ENCODE measurements around the gene KLHDC4.
"Not testable (repeated sequence)": the region's sequence is repeated elsewhere in the genome, so short reads cannot be mapped to it uniquely, and the experiment has no call there.

Gene KLHDC4

GRCh38 chr16:87787451-87788091 is 21.8 kb upstream of the KLHDC4 start:
- DNase-seq: not testable (repeated sequence)

DNA sequence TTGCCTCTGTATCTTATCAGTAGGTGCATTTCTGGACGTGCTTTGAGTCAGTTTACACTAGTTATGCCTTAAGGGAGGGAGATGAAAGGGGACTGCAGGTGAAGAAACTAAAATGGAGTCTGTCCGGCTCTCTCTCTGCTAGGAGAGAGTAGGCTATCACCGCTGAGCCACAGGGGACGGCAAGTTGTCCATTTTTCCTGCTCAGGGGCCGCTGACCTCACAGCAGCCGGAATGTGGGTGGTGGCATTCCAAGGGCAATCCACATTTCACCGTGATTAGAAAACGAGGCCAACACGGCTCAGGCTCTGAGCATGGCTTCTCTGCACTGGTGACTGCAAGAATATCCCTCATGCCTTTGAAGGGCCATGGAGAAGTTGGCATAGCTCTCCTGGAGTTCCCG is 19.0 kb upstream of the KLHDC4 start:
- peak; percentile 18 for DNase-seq

DNA sequence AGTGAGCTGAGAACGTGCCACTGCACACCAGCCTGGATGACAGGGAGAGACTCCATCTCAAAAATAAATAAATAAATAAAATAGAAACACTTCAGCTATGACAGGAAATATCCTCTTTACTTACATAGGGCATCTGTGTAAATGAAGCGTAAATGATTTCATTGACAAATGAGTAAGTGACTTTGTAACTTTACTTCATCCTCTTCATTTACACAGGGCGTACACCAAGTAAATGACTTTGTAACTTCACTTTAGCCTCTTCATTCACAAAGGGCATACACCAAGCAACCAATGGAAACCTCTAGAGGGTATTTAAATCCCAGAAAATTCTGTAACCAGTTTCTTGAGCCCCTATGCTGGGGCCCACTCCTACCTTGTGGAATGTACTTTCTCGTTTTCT is 16.2 kb upstream of the KLHDC4 start:
- DNase-seq: no peak

- no peak for DNase-seq
Observed at GRCh38 chr16:87780385-87780989, 14.7 kb upstream of the KLHDC4 start.

- peak; percentile 94 for DNase-seq
Observed at GRCh38 chr16:87778830-87779579, 13.2 kb upstream of the KLHDC4 start.

DNA sequence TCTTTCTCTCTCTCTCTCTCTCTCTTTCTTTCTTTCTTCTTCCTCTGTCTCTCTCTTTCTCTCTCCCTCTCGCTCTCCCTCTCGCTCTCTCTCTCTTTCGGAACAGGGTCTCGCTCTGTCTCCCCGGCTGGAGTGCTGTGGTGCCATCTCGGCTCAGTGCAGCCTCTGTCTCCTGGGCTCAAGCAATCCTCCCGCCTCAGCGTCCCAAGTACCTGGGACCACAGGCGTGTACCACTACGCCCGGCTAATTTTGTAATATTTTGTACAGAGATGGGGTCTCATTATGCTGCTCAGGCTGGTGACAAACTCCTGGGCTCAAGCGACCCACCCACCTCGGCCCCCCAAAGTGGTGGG is 12.7 kb upstream of the KLHDC4 start:
- no peak for DNase-seq

DNA sequence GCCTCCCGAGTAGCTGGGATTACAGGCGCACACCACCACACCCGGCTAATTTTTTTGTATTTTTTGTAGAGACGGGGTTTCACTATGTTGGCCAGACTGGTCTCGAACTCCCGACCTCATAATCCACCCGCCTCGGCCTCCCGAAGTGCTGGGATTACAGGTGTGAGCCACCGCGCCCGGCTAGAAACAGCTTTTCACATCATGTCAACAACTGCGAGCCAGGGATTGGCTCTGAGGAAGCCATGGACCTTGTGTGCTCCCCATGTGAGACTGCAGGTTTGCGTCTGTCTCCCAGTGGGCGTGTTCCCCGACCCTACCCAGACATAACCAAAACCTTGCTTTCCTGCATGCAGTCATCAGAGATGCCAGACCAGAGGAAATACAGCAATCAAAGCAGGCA is 8.1 kb upstream of the KLHDC4 start:
- DNase-seq: not testable (repeated sequence)

- DNase-seq: not testable (repeated sequence)
Observed at GRCh38 chr16:87767456-87767855, 1.7 kb upstream of the KLHDC4 start.

DNA sequence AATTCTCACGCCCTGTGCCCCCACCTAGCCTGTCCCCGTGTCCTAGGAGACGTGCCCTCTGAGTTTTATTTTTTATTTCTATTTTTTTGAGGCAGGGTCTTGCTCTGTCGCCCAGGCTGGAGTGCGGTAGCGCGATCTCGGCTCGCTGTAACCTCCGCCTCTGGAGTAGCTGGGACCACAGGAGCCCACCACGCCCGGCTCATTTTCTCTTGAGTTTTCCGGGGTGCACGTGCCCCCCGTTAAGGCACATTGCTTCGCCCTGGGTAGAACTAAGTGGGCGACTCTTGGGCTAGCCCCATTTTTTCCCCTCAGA is 655 bp upstream of the KLHDC4 start:
- DNase-seq: no peak

GRCh38 chr16:87765473-87765775 is 362 bp downstream of the KLHDC4 start:
- no peak for DNase-seq

DNA sequence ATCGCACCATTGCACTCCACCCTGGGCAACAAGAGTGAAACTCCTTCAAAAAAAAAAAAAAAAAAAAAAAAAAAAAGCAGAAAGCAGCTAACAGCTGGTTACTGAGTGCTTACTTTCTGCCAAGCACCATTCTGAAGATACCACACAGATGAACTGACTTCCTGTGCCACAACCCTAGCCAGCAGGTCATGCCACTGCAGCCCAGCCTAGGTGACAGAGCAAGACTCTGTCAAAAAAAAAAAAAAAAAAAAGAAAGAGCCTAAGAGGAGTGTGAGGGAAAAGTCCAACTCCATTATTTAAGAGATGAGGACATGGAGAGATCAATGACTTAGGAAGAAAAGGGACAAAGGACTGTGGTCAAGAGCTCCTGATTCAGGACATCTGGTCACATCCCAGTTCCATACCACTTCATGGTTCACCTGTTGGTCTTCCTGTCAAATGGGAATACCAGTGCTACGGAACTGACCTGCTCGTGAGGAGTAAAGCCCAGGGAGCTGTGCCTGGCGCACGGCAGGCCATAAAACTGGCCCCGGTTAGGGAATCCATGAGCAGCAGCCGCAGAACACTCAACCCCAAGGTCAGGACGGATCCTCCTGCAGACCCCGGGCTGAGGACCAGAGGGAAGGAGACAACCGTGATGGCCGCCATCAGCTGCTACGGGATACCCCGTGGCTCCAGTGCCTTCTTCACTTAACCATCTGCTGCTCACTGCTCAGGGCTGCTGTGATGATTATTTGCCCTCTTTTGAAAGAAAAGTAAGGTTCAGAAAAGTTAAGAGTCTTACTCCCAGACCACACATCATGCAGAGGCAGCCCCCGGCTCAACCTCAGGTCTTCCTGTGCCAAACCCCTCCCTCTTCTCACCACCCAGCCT is 950 bp downstream of the KLHDC4 start:
- no peak for DNase-seq

GRCh38 chr16:87762620-87763019 is 3.2 kb downstream of the KLHDC4 start:
- DNase-seq: no peak

DNA sequence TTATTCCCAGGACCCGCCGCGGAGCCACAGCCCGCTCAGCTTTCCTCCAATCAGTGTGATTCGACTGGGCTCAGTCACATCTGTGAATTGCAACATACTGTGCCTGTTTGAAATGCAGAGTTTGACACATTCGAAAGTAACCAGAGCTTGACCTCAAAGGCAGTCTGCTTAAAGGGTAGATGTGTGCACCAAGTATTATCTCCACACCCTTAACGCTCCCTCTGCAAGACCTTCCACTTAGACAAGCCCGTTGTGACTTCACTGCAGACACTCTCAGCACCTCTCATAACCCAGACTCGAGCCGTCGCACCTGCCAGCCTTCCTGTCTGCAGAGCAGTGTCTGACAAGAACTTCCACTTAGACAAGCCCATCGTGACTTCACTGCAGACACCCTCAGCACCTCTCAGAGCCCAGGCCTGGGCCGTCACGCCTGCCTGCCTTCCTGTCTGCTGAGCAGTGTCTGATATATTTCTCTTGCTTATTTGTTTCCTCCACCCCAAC is 3.7 kb downstream of the KLHDC4 start:
- DNase-seq: no peak

DNA sequence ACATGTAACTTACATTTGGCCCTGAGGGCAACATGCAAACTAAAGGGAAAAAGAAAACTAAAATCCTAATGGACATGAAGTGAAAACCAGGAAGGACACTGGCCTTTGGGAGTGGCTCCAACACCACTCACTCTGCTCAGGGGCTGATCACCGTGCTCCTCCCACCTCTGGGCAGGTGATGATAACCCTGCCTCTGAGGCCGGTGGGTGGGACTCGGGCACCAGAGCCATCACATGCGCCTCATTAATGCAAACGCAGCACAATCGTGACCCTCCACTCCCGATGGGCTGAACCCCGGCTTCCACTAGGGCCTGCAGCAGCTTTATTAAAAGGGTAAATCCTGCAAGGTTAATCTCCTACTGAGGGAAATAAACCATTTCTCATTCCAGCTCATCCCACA is 4.7 kb downstream of the KLHDC4 start:
- DNase-seq: no peak

- DNase-seq: no peak
Observed at GRCh38 chr16:87757841-87758426, 7.9 kb downstream of the KLHDC4 start.

DNA sequence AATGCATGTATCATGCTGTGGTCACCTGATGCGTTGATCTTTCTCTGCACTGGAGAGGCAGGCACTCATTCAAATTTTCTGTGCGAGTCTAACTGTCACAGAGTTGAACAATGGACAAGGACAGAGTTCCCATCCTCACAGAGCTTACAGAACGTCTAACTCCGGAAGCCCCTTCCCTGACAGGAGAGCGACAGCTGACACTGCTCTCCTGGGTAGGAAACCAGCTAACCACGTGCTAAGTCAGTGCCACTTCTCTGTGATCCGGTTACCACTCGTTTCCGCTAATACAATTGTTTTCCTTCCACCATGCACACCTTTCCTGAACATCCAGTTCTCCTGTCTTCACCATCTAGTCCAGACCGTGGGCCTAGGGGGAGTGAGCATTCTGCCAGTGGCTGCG is 11.3 kb downstream of the KLHDC4 start:
- no peak for DNase-seq

DNA sequence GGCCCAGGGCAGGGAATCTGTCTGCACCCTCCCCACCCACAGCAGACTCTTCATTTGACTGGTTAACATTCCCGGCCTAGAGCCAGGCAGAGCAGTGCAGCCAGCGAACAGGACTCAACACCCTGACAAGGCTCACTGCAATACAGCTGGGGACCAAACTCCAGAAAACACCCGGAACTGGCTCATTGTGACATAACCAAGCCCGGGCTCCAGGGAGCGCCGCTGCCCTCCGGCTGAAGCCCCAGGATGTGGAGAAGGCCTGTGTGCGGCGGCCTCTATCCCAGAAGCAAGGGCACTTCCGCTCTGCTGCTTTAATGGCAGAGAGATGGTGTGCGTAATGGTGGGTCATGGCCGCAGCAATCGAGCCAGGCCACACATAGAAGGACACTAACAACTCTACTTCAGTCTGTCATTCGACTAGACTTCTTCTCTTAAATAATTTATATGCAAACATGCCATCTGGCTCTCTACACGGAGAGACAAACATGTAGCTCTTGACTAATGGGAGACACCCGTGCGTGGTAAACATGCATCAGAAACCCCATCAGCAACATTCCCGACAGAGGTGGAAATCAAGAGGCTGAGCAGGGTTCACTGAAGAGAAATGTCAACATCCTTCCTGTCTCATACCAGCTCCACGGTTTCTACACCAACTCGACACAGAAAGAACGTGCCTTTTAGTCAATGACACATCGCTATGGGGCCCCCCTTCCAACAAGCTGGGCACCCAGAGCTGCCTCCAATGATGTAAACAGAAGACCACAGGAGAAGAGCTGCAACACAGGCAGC is 18.0 kb downstream of the KLHDC4 start:
- peak; percentile 65 for DNase-seq

GRCh38 chr16:87746178-87746577 is 19.6 kb downstream of the KLHDC4 start:
- no peak for DNase-seq

- no peak for DNase-seq
Observed at GRCh38 chr16:87744750-87745514, 20.9 kb downstream of the KLHDC4 start.

- no peak for DNase-seq
Observed at GRCh38 chr16:87742781-87743490, 22.9 kb downstream of the KLHDC4 start.

Measured in retina (tissue), 1 donor.